Measurements from ENCODE around the gene EDDM3A. TPM values are rescaled to one million over a fixed set of nuclear protein-coding genes. Genes with fewer than 3 reads are reported as not detected.

EDDM3A gene
- total and polyA plus RNA-seq, 8 donors, result 0.38 TPM; not detected in 7

GRCh38 chr14:20797164-20797563 is 51.5 kb downstream of the EDDM3A start:
- DNase-seq, result no peak

More at GRCh38 chr14:20797164-20797563, 51.5 kb downstream of the EDDM3A start:
- intact Hi-C loops (cut with DNase I; ENCODE audit: low total_unique reads), result no loop called here
- H3K27ac ChIP-seq, result peak overlapping the region in 1 of 5 donors; percentile 22
- H3K4me1 ChIP-seq, result peaks cover 4 to 39% (median 20%) of the 10 kb centered on the region in 4 donors
- H3K36me3 ChIP-seq, result no peaks in the 10 kb centered on the region
- 76 to 97% (median 85%) methylated on average over 1 of the region's 1 CpG for WGBS, 5 donors
- H3K4me3 ChIP-seq, result no peak overlapping the region
- no peak for TF ChIP-seq POLR2AphosphoS5 (IDR thresholded peaks at IDR 0.05)
- no peak for TF ChIP-seq POLR2A (IDR thresholded peaks at IDR 0.05)
- TF ChIP-seq EP300 (IDR thresholded peaks at IDR 0.05), result no peak
- TF ChIP-seq, protein P1, sequence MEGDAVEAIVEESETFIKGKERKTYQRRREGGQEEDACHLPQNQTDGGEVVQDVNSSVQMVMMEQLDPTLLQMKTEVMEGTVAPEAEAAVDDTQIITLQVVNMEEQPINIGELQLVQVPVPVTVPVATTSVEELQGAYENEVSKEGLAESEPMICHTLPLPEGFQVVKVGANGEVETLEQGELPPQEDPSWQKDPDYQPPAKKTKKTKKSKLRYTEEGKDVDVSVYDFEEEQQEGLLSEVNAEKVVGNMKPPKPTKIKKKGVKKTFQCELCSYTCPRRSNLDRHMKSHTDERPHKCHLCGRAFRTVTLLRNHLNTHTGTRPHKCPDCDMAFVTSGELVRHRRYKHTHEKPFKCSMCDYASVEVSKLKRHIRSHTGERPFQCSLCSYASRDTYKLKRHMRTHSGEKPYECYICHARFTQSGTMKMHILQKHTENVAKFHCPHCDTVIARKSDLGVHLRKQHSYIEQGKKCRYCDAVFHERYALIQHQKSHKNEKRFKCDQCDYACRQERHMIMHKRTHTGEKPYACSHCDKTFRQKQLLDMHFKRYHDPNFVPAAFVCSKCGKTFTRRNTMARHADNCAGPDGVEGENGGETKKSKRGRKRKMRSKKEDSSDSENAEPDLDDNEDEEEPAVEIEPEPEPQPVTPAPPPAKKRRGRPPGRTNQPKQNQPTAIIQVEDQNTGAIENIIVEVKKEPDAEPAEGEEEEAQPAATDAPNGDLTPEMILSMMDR (IDR thresholded peaks at IDR 0.05), result no peak
- no peaks in the 10 kb centered on the region for H3K9me3 ChIP-seq
- H3K27me3 ChIP-seq, result no peaks in the 10 kb centered on the region

Other genes with a start within 250 kb of the EDDM3A start
- gene RNASE10, start 240.3 kb upstream of the EDDM3A start, total RNA-seq, result not detected
- not detected for gene RNASE10, start 240.3 kb upstream of the EDDM3A start, polyA plus RNA-seq
- not detected for gene RNASE9, start 184.8 kb upstream of the EDDM3A start, total RNA-seq
- gene RNASE9, start 184.8 kb upstream of the EDDM3A start, polyA plus RNA-seq, result not detected
- gene RNASE11, start 157.9 kb upstream of the EDDM3A start, total RNA-seq, result not detected
- gene RNASE11, start 157.9 kb upstream of the EDDM3A start, polyA plus RNA-seq, result not detected
- gene RNASE12, start 154.5 kb upstream of the EDDM3A start, total RNA-seq, result not detected
- gene RNASE12, start 154.5 kb upstream of the EDDM3A start, polyA plus RNA-seq, result not detected
- not detected for gene OR6S1, start 104.2 kb upstream of the EDDM3A start, total RNA-seq
- not detected for gene OR6S1, start 104.2 kb upstream of the EDDM3A start, polyA plus RNA-seq
- 100 to 1,000 TPM in 3 of 5 donors, 10 to 100 TPM in 1, not detected in 1; 13.4 to 158 (median 117) TPM for gene RNASE4, start 61.3 kb upstream of the EDDM3A start, total RNA-seq
- 10 to 100 TPM; 27.6 to 58.0 (median 35.4) TPM for gene RNASE4, start 61.3 kb upstream of the EDDM3A start, polyA plus RNA-seq
- gene ANG, start 57.1 kb upstream of the EDDM3A start, total RNA-seq, result 10 to 100 TPM in 3 of 5 donors, 1 to 10 TPM in 1, under 1 TPM in 1; 0.58 to 46.1 (median 37.4) TPM
- gene ANG, start 57.1 kb upstream of the EDDM3A start, polyA plus RNA-seq, result 10 to 100 TPM; 15.9 to 34.7 (median 28.0) TPM
- not detected for gene EDDM3B, start 22.5 kb downstream of the EDDM3A start, total RNA-seq
- not detected for gene EDDM3B, start 22.5 kb downstream of the EDDM3A start, polyA plus RNA-seq
- gene RNASE6, start 35.4 kb downstream of the EDDM3A start, total RNA-seq, result 10 to 100 TPM in 1 of 5 donors, 1 to 10 TPM in 2, not detected in 2; 2.9 to 13.3 (median 8.4) TPM
- gene RNASE6, start 35.4 kb downstream of the EDDM3A start, polyA plus RNA-seq, result 1 to 10 TPM; 4.7 to 8.2 (median 5.0) TPM
- gene RNASE1, start 57.0 kb downstream of the EDDM3A start, total RNA-seq, result 100 to 1,000 TPM in 4 of 5 donors, 10 to 100 TPM in 1; 51.6 to 604 (median 237) TPM
- 100 to 1,000 TPM; 129 to 404 (median 237) TPM for gene RNASE1, start 57.0 kb downstream of the EDDM3A start, polyA plus RNA-seq
- gene RNASE3, start 145.5 kb downstream of the EDDM3A start, total RNA-seq, result 1 to 10 TPM in 2 of 5 donors, not detected in 3; 1.3 to 1.4 TPM
- gene RNASE3, start 145.5 kb downstream of the EDDM3A start, polyA plus RNA-seq, result not detected
- gene RNASE2, start 209.6 kb downstream of the EDDM3A start, total RNA-seq, result not detected
- 1 to 10 TPM in 2 of 3 donors, under 1 TPM in 1; 1.00 to 1.3 (median 1.2) TPM for gene RNASE2, start 209.6 kb downstream of the EDDM3A start, polyA plus RNA-seq
- gene METTL17, start 244.1 kb downstream of the EDDM3A start, total RNA-seq, result 100 to 1,000 TPM in 3 of 5 donors, 10 to 100 TPM in 2; 61.5 to 304 (median 107) TPM
- 10 to 100 TPM; 31.8 to 97.5 (median 38.0) TPM for gene METTL17, start 244.1 kb downstream of the EDDM3A start, polyA plus RNA-seq

All from stomach (tissue), 9 donors.